Measurements from ENCODE around the gene TRABD2B. TPM values are rescaled to one million over a fixed set of nuclear protein-coding genes. Genes with fewer than 3 reads are reported as not detected.

TRABD2B gene
- total and polyA plus RNA-seq, 2 of the 4 experiments (the other 2 are of a cell fraction) = not detected

DNA sequence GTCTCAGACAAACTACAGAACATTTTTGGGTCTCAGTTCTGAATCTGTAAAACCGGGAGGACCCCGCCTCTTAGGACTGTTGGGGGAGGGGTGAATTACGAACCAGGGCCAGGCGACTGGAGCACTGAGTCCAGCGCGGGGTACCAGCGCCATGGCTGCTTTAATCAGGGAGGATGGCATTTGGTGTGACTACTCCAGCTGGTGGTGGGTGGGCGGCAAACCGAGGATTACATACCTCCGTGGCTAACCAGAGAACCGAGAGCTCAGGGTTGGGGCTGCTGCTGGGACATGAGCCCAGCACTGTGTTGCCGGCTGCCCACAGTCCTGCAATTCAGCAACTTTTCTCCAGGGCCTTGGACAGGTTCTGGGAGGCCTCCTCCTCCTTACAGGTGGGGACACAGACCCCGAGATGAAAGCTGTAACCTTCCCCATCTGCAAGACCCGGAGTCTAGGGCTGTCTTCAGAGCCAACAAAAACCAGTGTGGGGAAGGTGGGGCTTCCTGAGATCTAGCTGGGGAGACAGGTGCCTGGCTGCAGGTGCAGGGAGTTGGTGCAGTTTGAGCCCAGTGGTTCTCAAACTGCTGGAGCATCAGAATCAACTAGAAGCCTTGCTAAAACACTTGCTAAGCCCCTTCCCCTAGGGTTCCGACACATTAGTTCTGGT, 285.9 kb downstream of the TRABD2B start:
- Histone ChIP-seq H3K36me3 (ENCODE audit: control insufficient read depth, insufficient read depth, low read length) (no peaks in the 10 kb centered on the region), H3K4ac (ENCODE audit: low read depth, low read length) (no peak overlapping the region), H2AK9ac (replicated peaks; ENCODE audit: low read depth, low read length, poor library complexity) (no peak overlapping the region), H3K18ac (ENCODE audit: low read depth, low read length) (no peak overlapping the region), H3K27ac (ENCODE audit: insufficient read depth, low read length) (no peak overlapping the region), H3K9ac (ENCODE audit: low read depth, low read length) (no peak overlapping the region), H2BK15ac (ENCODE audit: low read depth, low read length) (no peak overlapping the region), H4K20me1 (ENCODE audit: insufficient read depth, low read length) (no peaks in the 10 kb centered on the region), H3K4me2 (ENCODE audit: low read depth, low read length) (no peak overlapping the region), H3K23ac (ENCODE audit: low read depth, low read length) (no peak overlapping the region), H2BK20ac (ENCODE audit: low read depth, low read length) (no peak overlapping the region), H3K9me3 (ENCODE audit: control insufficient read depth, insufficient read depth, low read length) (no peaks in the 10 kb centered on the region), H2AK5ac (ENCODE audit: low read depth, low read length) (no peak overlapping the region), H3K14ac (replicated peaks; ENCODE audit: low read depth, low read length) (no peak overlapping the region), H3K4me1 (ENCODE audit: control insufficient read depth, insufficient read depth, low read length) (no peaks in the 10 kb centered on the region; the same call in 1 of the 2 replicates), H2AFZ (replicated peaks; ENCODE audit: low read length, poor library complexity) (no peak overlapping the region), H3K79me1 (ENCODE audit: low read depth in 1 of 2, low read length in 2 of 2) (no peaks in the 10 kb centered on the region), H4K91ac (ENCODE audit: insufficient read depth, low read depth, low read length) (no peak overlapping the region), H2BK5ac (ENCODE audit: low read depth, low read length, poor library complexity, severe bottlenecking) (no peak overlapping the region), H3K56ac (ENCODE audit: extremely low read depth, insufficient read depth, low read length) (no peak overlapping the region; the same call in 1 of the 2 replicates), H2BK120ac (ENCODE audit: low read depth, low read length) (no peak overlapping the region), H4K5ac (ENCODE audit: low read depth, low read length) (no peak overlapping the region), H3K4me3 (ENCODE audit: insufficient read depth, low read depth, low read length) (no peak overlapping the region), H3K9me1 (ENCODE audit: insufficient read depth, low read length) (no peaks in the 10 kb centered on the region), H3K27me3 (ENCODE audit: control insufficient read depth, insufficient read depth, low read length) (peaks cover 61% of the 10 kb centered on the region), H4K8ac (ENCODE audit: low read depth in 2 of 2, low read length in 2 of 2) (no peak overlapping the region)
- no TSS peak for BruUV-seq (replicated peaks)
- WGBS, 2 experiments (ENCODE audit: extremely low coverage in 2 of 2, insufficient read length in 1 of 2) = 17% methylated on average over 3 of the region's 15 CpGs; no CpG with 5 or more reads in 1 of the 2 experiments
- no peak for ATAC-seq (ENCODE audit: low read depth)
- POLR2A ChIA-PET (ENCODE audit: unreplicated experiment) = no interaction called here
- CTCF ChIA-PET = interaction anchor here (1.3 to 3.0 kb wide), 7 partner anchors 11 to 532 kb away, joined by 4 to 15 read pairs (median 7); partner anchors contain the start of gene FOXD2
- TF ChIP-seq MXI1 (IDR thresholded peaks at IDR 0.05; ENCODE audit: borderline replicate concordance, low read depth, low read length) (no peak), RCOR1 (IDR thresholded peaks at IDR 0.05; ENCODE audit: insufficient replicate concordance, low read length) (no peak), FOS (IDR thresholded peaks at IDR 0.05; ENCODE audit: low read depth, low read length) (no peak), NFE2L2 (IDR thresholded peaks at IDR 0.05; ENCODE audit: low read depth, low read length) (no peak), CEBPB (IDR thresholded peaks at IDR 0.05; ENCODE audit: low read depth, low read length) (no peak), MAZ (IDR thresholded peaks at IDR 0.05; ENCODE audit: borderline replicate concordance, low read depth, low read length) (no peak), SMC3 (IDR thresholded peaks at IDR 0.05; ENCODE audit: low read depth, low read length) (no peak)
- TF ChIP-seq, protein P1, sequence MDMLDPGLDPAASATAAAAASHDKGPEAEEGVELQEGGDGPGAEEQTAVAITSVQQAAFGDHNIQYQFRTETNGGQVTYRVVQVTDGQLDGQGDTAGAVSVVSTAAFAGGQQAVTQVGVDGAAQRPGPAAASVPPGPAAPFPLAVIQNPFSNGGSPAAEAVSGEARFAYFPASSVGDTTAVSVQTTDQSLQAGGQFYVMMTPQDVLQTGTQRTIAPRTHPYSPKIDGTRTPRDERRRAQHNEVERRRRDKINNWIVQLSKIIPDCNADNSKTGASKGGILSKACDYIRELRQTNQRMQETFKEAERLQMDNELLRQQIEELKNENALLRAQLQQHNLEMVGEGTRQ (IDR thresholded peaks at IDR 0.05; ENCODE audit: low read depth, low read length) = no peak
- TF ChIP-seq, protein P2, sequence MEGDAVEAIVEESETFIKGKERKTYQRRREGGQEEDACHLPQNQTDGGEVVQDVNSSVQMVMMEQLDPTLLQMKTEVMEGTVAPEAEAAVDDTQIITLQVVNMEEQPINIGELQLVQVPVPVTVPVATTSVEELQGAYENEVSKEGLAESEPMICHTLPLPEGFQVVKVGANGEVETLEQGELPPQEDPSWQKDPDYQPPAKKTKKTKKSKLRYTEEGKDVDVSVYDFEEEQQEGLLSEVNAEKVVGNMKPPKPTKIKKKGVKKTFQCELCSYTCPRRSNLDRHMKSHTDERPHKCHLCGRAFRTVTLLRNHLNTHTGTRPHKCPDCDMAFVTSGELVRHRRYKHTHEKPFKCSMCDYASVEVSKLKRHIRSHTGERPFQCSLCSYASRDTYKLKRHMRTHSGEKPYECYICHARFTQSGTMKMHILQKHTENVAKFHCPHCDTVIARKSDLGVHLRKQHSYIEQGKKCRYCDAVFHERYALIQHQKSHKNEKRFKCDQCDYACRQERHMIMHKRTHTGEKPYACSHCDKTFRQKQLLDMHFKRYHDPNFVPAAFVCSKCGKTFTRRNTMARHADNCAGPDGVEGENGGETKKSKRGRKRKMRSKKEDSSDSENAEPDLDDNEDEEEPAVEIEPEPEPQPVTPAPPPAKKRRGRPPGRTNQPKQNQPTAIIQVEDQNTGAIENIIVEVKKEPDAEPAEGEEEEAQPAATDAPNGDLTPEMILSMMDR (conservative IDR thresholded peaks at IDR 0.05; ENCODE audit: low read depth, low read length) = no peak
- intact Hi-C loops (cut with micrococcal nuclease) (loop anchor here (5.0 kb wide), 1 partner anchor 519 kb away; the partner anchor contains the start of gene PDZK1IP1), dilution Hi-C loops (cut with HindIII; ENCODE audit: low sequenced_read_pairs, unreplicated experiment) (no loop called here), in situ Hi-C loops (cut with MboI; ENCODE audit: low sequenced_read_pairs) (loop anchor here (10.0 kb wide), 1 partner anchor 527 kb away; no protein-coding TSS in a partner anchor)
- DNase-seq = no peak
